Measurements from ENCODE around the gene MEF2A.

MEF2A gene

GRCh38 chr15:99634576-99634975 lies 68.8 kb downstream of the MEF2A start:
- no peak for DNase-seq (ENCODE audit: low read depth, low spot score)
- ChIA-PET CTCF (no interaction called here), POLR2A (no interaction called here)
- H3K4me3 ChIP-seq (ENCODE audit: low read depth, low read length) = no peak overlapping the region
- TF ChIP-seq CTCF (IDR thresholded peaks at IDR 0.05; ENCODE audit: insufficient read depth, low read length, missing control alignments) = no peak

GRCh38 chr15:99635145-99635544 lies 69.4 kb downstream of the MEF2A start:
- POLR2A ChIA-PET = no interaction called here
- CTCF ChIA-PET = no interaction called here
- TF ChIP-seq CTCF (IDR thresholded peaks at IDR 0.05; ENCODE audit: insufficient read depth, low read length, missing control alignments) = no peak
- H3K4me3 ChIP-seq (ENCODE audit: low read depth, low read length) = no peak overlapping the region
- no peak for DNase-seq (ENCODE audit: low read depth, low spot score)

- ChIA-PET CTCF (no interaction called here), POLR2A (no interaction called here)
- H3K4me3 ChIP-seq (ENCODE audit: low read depth, low read length) = no peak overlapping the region
- no peak for TF ChIP-seq CTCF (IDR thresholded peaks at IDR 0.05; ENCODE audit: insufficient read depth, low read length, missing control alignments)
- DNase-seq (ENCODE audit: low read depth, low spot score) = no peak
Measured at GRCh38 chr15:99635794-99636193, 70.0 kb downstream of the MEF2A start.

GRCh38 chr15:99644913-99645542 lies 79.2 kb downstream of the MEF2A start:
- POLR2A ChIA-PET = interaction anchor here (0.7 kb wide), 1 partner anchor 14 kb away, joined by 3 read pairs; no protein-coding TSS in a partner anchor
- DNase-seq (ENCODE audit: low read depth, low spot score) = no peak
- CTCF ChIA-PET = interaction anchor here (1.1 kb wide), 1 partner anchor 59 kb away, joined by 5 read pairs; no protein-coding TSS in a partner anchor
- TF ChIP-seq CTCF (IDR thresholded peaks at IDR 0.05; ENCODE audit: insufficient read depth, low read length, missing control alignments) = no peak
- no peak overlapping the region for H3K4me3 ChIP-seq (ENCODE audit: low read depth, low read length)

DNA sequence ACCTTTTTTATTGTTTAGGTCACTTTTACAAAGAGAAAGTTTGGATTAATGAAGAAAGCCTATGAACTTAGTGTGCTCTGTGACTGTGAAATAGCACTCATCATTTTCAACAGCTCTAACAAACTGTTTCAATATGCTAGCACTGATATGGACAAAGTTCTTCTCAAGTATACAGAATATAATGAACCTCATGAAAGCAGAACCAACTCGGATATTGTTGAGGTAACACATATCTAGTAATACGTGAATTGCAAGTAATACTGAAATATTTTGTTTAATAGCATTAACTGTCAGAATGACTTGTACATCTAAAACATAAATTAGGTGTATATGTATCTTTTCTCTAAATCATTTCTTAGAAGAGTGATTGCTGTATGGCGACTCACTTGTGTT lies 79.8 kb downstream of the MEF2A start:
- ChIA-PET POLR2A (interaction anchor here (0.7 kb wide), 1 partner anchor 14 kb away, joined by 3 read pairs; no protein-coding TSS in a partner anchor), CTCF (interaction anchor here (1.1 kb wide), 1 partner anchor 58 kb away, joined by 5 read pairs; no protein-coding TSS in a partner anchor)
- H3K4me3 ChIP-seq (ENCODE audit: low read depth, low read length) = no peak overlapping the region
- no peak for TF ChIP-seq CTCF (IDR thresholded peaks at IDR 0.05; ENCODE audit: insufficient read depth, low read length, missing control alignments)
- DNase-seq (ENCODE audit: low read depth, low spot score) = no peak

DNA sequence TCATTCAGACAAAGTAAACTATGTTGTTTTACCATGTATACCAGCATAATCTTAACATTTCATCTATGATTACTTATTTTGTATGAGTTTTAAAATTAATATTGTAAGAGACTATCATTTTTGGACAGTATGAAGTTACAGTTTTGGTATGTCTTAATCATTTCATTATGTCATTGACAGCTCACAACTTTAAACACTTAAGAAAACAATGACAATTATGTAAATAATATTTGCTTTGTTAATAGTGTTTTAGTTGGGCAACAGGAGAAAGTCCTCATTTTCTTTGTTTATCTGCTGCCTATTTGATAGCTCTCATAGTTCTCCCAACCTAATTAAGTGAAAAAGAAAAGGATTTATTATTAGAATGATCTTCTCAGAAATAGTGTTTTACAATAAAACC lies 80.2 kb downstream of the MEF2A start:
- TF ChIP-seq CTCF (IDR thresholded peaks at IDR 0.05; ENCODE audit: insufficient read depth, low read length, missing control alignments) = no peak
- ChIA-PET POLR2A (no interaction called here), CTCF (no interaction called here)
- H3K4me3 ChIP-seq (ENCODE audit: low read depth, low read length) = no peak overlapping the region
- DNase-seq (ENCODE audit: low read depth, low spot score) = no peak
